Activated naive CD4-positive, alpha-beta T cell treated with anti-CD3 and anti-CD28 coated beads, Interleukin-2, amount 50 U/mL, for 16 hours (primary cell): ENCODE measurements around the gene KCNQ1.

Experiments
- DNase-seq: peaks from one replicate; pipeline ENCODE4 v3.0.0-alpha.2; 2020

The KCNQ1 gene

GRCh38 chr11:2426221-2426620 lies 18.6 kb upstream of the KCNQ1 start:
- DNase-seq = no peak

- DNase-seq = no peak
Measured at GRCh38 chr11:2426826-2427521, 17.8 kb upstream of the KCNQ1 start.

GRCh38 chr11:2427721-2428321 lies 17.0 kb upstream of the KCNQ1 start:
- no peak for DNase-seq

- DNase-seq = peak; percentile 85
Measured at GRCh38 chr11:2428322-2428795, 16.4 kb upstream of the KCNQ1 start.

- DNase-seq = no peak
Measured at GRCh38 chr11:2431395-2431794, 13.4 kb upstream of the KCNQ1 start.

- no peak for DNase-seq
Measured at GRCh38 chr11:2432171-2432621, 12.6 kb upstream of the KCNQ1 start.

GRCh38 chr11:2432628-2433071 lies 12.2 kb upstream of the KCNQ1 start:
- DNase-seq = no peak

- DNase-seq = no peak
Measured at GRCh38 chr11:2433106-2433925, 11.5 kb upstream of the KCNQ1 start.

- no peak for DNase-seq
Measured at GRCh38 chr11:2434008-2434407, 10.8 kb upstream of the KCNQ1 start.

- DNase-seq = no peak
Measured at GRCh38 chr11:2434506-2435255, 10.1 kb upstream of the KCNQ1 start.

- DNase-seq = no peak
Measured at GRCh38 chr11:2435288-2436012, 9.4 kb upstream of the KCNQ1 start.

GRCh38 chr11:2436013-2436520 lies 8.7 kb upstream of the KCNQ1 start:
- DNase-seq = no peak

- no peak for DNase-seq
Measured at GRCh38 chr11:2436521-2437031, 8.2 kb upstream of the KCNQ1 start.

- DNase-seq = no peak
Measured at GRCh38 chr11:2437516-2437915, 7.3 kb upstream of the KCNQ1 start.

GRCh38 chr11:2439820-2440219 lies 5.0 kb upstream of the KCNQ1 start:
- no peak for DNase-seq

GRCh38 chr11:2440646-2441045 lies 4.2 kb upstream of the KCNQ1 start:
- no peak for DNase-seq

GRCh38 chr11:2441171-2441570 lies 3.6 kb upstream of the KCNQ1 start:
- no peak for DNase-seq

GRCh38 chr11:2442589-2442988 lies 2.2 kb upstream of the KCNQ1 start:
- DNase-seq = no peak

- no peak for DNase-seq
Measured at GRCh38 chr11:2443406-2443805, 1.4 kb upstream of the KCNQ1 start.

- DNase-seq = peak; percentile 81
Measured at GRCh38 chr11:2443881-2444820, 657 bp upstream of the KCNQ1 start, which contains the start of gene TRPM5. TSS of gene TRPM5 (minus strand) at chr11:2444514. CDS start at chr11:2423036, 21,478 bp downstream.
